ENCODE results near the gene ACTR3.

ACTR3 gene

DNA sequence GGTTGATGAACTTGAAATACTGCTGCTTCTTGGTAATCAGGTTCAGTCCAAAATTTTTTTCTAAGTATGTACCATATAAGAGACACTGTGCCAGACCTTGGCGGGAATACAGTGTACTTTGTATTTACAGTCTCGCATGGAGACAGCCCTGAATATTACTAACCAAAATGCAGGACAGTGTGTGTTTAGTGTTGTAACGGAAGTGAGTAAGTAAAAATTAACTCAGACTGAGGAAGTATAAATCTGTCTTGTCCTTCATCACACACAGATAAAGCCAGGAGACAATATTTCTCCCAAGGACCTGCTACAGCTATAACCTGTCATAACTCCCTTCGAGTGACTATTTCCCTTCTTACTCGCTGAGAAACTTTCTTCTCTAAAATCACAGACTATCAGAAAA is 76.9 kb downstream of the ACTR3 start:
- no peak for DNase-seq

DNA sequence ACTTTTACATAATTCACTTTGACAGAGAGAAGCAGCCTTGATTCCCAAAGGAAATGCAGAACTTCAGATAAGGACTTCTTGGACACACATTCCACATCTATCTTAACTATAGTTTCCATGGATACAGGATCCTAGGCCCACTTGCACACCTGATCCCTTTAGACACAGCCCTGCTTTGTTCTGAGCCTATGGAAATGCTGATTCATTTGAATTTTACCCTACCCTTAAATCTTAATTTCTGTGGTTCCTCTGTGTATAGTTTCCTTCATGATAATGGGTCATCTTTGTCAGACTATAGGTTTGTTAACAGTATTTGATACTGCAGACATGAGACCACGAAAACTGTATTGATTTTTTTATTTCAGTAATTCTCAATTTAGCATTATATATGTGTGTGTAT is 77.4 kb downstream of the ACTR3 start:
- no peak for DNase-seq

DNA sequence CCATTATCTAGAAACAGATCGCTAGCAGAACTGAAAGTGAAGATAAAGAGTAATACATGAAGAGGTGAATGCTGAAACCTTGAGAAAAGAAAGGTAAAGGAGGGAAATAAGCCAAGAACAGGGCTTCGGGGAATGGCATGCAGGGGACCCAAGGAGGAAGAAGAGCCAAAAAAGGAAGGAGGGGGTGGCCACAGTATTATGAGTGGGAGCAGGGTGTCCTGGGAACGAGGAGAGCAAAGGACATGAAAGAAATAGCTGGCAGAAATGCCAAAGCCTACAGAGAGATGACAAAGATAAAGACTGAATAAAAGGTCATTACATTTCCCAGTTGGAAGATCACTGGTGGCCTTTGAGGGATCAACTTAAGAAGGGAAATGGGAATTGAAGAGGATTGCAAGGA is 82.9 kb downstream of the ACTR3 start:
- no peak for DNase-seq

GRCh38 chr2:113973810-113974209 is 83.9 kb downstream of the ACTR3 start:
- no peak for DNase-seq

- no peak for DNase-seq
These were observed 84.8 kb downstream of the ACTR3 start for GRCh38 chr2:113974727-113975126.

- no peak for DNase-seq
These were observed 86.5 kb downstream of the ACTR3 start for GRCh38 chr2:113976277-113976928.

GRCh38 chr2:113977060-113977659 is 87.3 kb downstream of the ACTR3 start:
- no peak for DNase-seq

GRCh38 chr2:113977660-113978523 is 88.0 kb downstream of the ACTR3 start:
- DNase-seq: no peak

DNA sequence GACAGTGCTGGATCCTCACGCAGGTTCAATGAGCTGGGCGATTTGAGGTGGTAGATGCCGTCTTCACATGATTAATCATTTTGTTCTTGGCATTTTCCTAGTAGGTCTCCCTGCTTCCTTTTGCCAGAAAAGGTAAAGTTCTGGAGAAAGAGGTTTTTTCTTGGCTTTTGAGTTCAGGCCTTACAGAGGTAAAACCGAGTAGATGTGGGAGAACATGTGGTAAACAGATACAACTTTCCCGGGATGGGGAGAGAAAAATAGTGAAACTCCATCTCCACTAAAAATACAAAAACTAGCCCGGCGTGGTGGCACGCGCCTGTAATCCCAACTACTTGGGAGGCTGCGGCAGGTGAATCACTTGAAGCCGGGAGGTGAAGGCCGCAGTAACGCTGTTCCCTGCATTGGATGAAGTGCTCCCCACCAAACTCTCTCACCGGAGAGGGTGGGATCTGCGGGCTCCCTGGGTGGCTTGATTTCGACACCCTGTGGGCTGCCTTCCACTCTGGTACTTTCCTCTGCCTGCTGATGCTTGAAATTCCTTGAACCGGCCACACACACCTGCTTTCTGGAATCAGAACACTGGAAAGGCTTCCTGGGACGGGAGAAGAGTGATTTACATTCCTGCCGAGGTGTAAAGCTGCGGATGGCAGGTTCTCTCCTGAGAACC is 88.8 kb downstream of the ACTR3 start:
- DNase-seq: no peak

DNA sequence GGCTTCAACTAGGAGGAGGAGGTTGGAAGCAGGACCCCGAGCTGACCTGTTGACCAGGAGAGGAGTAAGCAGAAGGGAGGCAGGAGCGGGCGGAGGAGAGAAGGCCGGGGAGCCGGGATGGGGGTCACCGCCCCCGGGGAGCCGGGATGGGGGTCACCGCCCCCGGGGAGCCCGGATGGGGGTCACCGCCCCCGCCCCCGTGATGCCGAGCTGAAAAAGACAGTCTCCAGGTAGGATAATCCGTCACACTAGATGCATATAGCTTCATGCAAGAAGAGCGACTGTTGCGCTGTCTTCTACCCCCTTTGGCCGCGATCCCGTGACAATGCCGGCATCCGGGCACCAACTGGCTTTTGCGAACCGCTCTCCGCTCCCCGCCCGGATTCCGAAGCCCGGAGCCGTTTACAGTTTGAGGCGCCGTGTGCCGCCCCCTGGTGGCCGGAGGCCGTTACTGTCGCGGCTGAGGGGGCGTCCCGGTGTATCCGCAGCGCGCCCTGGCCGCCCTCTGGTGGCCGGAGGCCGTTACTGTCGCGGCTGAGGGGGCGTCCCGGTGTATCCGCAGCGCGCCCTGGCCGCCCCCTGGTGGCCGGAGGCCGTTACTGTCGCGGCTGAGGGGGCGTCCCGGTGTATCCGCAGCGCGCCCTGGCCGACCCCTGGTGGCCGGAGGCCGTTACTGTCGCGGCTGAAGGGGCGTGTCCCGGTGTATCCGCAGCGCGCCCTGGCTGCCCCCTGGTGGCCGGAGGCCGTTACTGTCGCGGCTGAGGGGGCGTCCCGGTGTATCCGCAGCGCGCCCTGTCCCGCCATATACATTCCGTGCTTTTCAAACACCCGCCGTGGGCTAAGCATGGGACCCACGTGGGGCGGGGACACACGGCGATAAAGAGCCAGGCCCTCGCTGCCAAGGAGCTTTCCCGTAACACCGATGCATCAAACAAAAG is 89.6 kb downstream of the ACTR3 start:
- DNase-seq: peak; percentile 41

DNA sequence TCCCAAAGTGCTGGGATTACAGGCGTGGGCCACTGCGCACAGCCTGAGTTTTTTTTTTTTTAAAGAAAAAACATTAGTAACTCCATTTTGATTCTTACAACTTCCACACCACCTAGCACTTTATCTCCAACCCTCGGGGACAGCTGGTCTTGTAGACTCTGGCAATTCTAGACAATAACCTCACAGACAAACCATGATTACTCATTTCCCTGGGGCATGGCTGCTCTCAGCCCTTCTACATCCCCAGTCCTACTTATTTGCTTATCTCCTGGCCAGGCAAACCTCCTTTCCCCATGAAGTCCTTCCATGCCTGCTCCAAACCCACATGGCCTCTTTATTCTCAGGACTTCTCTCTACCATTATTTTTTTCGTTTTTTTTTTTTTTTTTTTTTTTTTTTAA is 91.1 kb downstream of the ACTR3 start:
- no peak for DNase-seq

DNA sequence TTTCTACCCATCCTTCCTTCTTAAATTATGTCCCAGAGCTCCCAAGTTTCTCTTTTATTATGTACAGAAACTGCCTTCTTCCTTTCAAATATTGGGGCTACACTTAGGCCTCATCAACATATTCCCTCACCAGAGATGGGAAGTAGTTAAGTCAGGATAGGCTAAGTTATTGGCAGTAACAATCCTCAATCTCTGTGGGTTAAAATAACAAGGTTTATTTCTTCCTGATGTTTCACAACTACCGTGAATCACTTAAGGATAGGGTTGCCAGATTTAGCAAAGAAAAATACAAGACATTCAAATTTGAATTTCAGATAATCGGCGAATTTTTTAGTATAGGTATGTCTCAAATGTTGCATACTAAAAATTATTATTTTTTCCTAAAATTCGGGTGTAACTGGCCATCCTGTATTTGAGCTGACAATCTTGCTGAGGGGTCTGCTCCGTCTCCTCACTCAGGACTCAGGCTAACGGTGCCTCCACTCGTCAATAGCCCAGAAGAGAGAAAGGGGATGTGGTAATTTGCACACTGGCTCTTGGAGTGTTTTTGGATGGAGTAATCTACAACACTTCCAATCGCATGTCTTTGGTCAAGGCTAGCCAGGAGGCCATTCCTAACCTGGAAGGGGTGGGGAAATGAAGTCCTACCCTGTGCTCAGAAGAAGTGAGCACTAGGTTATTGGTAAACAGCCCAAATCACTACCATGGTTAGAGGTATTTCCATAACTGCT is 91.7 kb downstream of the ACTR3 start:
- DNase-seq: no peak

DNA sequence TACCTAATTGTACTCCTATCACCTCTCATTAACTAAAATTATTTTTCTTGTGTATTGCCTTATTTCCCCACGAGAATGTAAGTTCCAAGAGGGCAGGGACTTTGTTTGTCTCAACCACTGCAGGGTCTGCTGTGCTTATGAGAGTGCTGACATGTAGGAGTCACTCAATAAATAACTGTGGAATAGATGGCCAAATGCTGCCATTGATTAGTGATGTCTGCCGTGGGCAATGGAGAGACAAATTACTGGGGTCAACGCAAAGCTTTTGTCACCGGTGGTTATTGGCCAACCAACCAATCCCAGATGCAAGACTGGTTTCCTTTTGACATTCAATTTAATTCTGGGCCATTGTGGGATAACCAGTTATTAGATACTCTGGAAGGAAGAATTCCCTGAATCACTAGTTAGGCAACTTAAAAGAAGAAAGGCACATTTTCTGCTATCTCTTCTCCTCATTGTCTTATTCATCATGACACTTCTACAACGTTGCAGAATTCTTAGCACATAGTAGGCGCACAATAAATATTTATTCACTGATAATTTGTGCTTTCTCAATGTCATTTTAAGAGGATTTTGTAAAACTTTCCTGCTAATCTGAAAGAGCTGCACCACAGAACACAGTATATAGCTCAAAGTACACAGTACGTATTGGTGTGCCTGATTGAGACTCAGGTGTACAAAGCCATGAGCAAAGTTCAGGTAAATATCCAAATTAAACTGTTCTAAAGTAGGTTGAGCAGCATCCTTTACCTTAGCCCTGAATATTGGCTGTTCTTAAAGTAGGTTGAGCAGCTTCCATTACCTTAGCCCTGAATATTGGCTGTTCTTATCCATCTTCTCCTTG is 95.9 kb downstream of the ACTR3 start:
- DNase-seq: no peak

DNA sequence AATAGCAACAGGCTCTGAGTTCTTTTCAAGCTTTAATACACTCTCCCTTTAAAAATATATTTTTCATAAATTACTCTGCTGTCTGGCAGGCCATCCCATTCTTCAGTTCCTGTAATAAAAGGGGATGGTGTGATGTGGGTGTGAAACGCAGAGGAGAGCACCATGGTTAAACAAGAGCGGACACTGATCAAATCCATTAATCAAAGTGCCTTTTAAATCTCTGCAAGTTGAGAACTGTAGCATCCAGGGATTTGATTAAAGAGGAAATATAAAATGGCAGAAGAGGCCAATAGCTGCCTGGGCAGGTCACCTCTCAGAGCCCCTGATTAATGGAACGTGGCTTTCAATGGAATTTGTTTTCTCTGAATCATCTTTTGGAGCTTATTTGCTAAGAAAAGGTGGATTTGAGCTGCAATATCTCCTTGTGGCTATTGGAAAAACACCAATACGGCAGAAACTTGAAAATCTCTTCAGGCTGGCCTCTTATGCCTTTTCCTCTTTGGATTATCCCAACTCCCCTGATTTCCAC is 96.9 kb downstream of the ACTR3 start:
- no peak for DNase-seq

DNA sequence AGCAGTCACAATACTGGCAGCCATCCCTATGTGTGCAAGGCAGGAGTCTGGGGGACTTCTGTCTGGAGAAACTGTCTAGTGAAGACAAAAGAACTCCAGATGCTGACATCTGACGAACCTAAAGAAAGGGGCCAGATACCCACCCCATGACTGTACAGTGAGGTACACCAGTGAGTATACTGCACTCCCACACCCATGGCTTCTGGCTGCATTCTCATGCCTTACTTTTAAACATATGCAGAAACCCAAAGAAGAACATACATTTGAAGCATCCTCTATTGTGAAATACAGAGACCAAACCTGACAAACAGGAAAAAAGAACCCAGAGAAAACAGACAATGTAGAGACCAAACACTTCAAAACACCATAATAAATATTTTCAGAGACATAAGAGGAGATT is 102.2 kb downstream of the ACTR3 start:
- DNase-seq: no peak

GRCh38 chr2:113996671-113997594 is 107.0 kb downstream of the ACTR3 start:
- DNase-seq: no peak

- no peak for DNase-seq
These were observed 111.3 kb downstream of the ACTR3 start for GRCh38 chr2:114001152-114001551.

DNA sequence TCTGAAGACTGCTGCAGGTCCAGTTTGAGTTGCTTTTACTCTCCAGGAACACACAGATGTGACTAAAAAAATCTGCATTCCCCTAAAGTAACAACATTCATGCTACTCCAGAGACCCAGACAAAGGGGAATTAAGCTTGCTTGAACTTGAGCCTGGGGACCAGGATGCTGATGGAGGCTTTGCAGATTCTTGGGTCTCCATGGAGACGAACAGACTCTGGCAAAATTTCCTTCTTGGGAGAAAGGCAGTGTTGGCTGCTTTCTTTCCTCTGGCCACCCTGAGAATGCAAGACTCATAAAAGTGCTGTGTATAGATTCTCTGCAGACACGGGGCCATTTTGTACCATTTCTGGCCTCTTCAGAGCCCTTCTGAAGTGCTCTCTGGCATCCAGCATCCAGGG is 112.0 kb downstream of the ACTR3 start:
- DNase-seq: no peak

DNA sequence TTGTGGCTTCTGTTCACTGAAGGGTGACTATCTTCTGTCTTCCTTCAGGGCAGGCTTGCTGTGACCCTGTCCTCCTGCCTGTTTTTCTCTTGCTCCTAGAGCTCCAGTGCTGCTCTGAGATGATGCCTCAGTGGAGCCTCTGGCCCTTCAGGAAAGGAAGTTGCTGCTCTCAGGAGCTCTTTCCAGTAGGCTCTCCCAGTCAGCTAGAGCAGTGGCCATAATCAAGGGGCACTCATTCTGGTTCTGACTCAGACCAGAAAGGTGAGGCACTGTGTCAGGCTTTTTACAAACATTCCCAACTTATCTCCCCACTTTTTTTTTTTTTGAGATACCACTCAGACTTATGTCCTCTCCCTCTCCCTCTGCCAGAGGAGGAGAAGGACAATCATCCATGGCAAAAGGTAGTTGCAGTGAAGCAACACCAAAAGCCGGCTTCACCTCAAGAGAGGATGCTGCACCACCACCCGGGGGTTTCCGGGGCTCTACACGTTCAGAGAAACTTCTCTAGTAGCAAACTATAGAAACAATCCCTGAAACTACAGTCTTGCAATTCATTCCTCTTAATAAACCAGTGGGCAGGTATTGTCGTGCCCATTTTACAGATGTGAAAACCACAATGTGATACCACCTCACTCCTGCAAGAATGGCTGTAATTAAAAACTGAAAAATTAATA is 115.4 kb downstream of the ACTR3 start:
- no peak for DNase-seq
